OCI-LY1 (cell line): ENCODE measurements around the gene CASD1.

Experiments used
- EZH2 ChIP-seq: fragments of 200-600 bp; sonication (generic), shearing (Covaris generic); IDR thresholded peaks from 2 replicates; pipeline ENCODE4 v1.8.0; 2017; ENCODE audit warnings: borderline replicate concordance, mixed run types, mild to moderate bottlenecking, antibody characterized with exemption, low read length, moderate library complexity, mixed read lengths
- TF ChIP-seq, protein P1 (sequence below): fragments of 200-600 bp; sonication (generic), shearing (Covaris generic); IDR thresholded peaks from 2 replicates; pipeline ENCODE4 v1.5.1; 2017; ENCODE audit warnings: mild to moderate bottlenecking, antibody characterized with exemption, low read length, moderate library complexity, mixed read lengths

DNA sequence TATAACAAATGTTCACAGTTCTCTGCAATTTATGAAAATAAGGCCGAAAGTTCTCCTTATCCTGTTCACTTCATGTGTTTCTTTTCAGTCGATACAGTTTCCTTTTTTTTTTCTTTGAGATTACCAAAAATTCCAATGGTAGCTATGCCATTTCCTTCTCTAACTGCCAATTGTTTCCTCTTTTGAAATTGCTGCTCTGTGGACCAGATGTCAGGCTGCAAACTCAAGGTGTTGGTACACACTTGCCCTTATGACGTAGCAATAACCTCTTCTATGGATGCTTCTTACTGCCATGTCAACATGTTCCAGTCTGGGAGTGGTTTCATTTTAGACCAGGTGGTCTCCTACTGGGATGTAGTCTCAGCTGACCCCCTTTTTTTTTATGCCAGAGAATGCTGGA lies 52.9 kb downstream of the CASD1 start:
- TF ChIP-seq, protein P1, sequence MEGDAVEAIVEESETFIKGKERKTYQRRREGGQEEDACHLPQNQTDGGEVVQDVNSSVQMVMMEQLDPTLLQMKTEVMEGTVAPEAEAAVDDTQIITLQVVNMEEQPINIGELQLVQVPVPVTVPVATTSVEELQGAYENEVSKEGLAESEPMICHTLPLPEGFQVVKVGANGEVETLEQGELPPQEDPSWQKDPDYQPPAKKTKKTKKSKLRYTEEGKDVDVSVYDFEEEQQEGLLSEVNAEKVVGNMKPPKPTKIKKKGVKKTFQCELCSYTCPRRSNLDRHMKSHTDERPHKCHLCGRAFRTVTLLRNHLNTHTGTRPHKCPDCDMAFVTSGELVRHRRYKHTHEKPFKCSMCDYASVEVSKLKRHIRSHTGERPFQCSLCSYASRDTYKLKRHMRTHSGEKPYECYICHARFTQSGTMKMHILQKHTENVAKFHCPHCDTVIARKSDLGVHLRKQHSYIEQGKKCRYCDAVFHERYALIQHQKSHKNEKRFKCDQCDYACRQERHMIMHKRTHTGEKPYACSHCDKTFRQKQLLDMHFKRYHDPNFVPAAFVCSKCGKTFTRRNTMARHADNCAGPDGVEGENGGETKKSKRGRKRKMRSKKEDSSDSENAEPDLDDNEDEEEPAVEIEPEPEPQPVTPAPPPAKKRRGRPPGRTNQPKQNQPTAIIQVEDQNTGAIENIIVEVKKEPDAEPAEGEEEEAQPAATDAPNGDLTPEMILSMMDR: no peak
- no peak for TF ChIP-seq EZH2
